Measurements from ENCODE around the gene MDM1. TPM values are rescaled to one million over a fixed set of nuclear protein-coding genes. Genes with fewer than 3 reads are reported as not detected.
A peak's percentile ranks its signal among the peaks of the same experiment; 100 is the strongest.

MDM1 gene
- total and polyA plus RNA-seq, 2 of the 13 experiments (the other 11 are each of a cell fraction or from before 2014, with no cell fraction given), result 4.6 to 15.2 TPM

DNA sequence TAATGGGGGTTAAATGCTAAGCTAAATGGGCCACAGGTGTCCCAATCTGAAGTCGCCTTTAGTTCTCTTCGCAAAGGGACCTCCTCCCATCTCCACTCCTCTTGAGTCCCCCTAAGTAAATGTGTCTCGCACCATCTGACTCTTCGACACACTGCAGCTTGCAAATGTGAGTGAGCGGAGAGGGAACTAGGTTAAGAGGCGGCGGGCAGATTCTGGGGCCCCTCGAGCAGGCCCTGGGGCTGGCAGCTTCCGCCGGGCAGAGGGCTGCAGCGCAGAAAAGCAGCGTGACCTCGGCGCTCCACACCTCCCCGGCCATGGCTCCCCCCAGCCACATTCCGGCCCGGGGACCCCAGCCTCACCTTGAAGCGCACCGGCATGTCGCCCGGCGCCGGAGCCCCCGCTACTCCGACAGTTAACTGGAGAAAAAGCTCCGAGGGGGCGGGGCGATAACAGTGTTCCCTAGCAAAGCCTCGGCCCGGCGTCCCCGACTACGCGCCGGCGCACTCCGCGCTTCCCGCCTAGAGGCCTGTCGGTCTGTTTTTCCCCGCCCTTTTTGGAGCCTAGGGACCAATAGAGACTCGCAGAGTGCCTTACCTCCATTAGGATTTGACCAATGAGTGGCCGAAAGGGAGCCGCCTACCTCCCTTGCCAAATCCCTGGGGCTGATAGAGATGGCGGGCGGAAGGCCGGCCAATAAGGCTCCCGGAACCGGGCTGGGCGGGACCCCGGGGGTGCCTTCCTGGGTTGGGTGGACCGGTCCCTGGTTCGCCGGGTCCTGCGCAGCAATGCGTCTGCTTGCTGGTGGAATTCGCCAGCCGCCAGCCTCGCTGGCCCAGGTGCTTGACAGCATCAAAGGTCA lies at the start of gene MDM1 (continued):
- TF ChIP-seq, protein P1, sequence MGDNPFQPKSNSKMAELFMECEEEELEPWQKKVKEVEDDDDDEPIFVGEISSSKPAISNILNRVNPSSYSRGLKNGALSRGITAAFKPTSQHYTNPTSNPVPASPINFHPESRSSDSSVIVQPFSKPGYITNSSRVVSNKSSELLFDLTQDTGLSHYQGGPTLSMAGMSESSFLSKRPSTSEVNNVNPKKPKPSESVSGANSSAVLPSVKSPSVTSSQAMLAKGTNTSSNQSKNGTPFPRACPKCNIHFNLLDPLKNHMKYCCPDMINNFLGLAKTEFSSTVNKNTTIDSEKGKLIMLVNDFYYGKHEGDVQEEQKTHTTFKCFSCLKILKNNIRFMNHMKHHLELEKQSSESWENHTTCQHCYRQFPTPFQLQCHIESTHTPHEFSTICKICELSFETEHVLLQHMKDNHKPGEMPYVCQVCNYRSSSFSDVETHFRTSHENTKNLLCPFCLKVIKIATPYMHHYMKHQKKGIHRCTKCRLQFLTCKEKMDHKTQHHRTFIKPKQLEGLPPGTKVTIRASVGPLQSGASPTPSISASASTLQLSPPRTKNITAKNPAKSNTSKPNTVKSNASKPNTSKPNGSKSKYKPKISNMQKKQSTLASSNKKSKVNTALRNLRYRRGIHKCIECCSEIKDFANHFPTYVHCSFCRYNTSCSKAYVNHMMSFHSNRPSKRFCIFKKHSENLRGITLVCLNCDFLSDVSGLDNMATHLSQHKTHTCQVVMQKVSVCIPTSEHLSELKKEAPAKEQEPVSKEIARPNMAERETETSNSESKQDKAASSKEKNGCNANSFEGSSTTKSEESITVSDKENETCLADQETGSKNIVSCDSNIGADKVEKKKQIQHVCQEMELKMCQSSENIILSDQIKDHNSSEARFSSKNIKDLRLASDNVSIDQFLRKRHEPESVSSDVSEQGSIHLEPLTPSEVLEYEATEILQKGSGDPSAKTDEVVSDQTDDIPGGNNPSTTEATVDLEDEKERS (CRISPR knock-in tag; IDR thresholded peaks at IDR 0.05), result peak; percentile 69; the same call in 1 of the 2 replicates
- no peak for TF ChIP-seq NR3C1 (CRISPR knock-in tag; IDR thresholded peaks at IDR 0.05)
- TF ChIP-seq ELF4 (CRISPR knock-in tag; IDR thresholded peaks at IDR 0.05; ENCODE audit: borderline replicate concordance), result 0 out of 2 replicates have a peak, but pooled peaks have one; percentile 29
- peak; percentile 93 for TF ChIP-seq NFYC (CRISPR knock-in tag; IDR thresholded peaks at IDR 0.05)
- TF ChIP-seq, protein P2, sequence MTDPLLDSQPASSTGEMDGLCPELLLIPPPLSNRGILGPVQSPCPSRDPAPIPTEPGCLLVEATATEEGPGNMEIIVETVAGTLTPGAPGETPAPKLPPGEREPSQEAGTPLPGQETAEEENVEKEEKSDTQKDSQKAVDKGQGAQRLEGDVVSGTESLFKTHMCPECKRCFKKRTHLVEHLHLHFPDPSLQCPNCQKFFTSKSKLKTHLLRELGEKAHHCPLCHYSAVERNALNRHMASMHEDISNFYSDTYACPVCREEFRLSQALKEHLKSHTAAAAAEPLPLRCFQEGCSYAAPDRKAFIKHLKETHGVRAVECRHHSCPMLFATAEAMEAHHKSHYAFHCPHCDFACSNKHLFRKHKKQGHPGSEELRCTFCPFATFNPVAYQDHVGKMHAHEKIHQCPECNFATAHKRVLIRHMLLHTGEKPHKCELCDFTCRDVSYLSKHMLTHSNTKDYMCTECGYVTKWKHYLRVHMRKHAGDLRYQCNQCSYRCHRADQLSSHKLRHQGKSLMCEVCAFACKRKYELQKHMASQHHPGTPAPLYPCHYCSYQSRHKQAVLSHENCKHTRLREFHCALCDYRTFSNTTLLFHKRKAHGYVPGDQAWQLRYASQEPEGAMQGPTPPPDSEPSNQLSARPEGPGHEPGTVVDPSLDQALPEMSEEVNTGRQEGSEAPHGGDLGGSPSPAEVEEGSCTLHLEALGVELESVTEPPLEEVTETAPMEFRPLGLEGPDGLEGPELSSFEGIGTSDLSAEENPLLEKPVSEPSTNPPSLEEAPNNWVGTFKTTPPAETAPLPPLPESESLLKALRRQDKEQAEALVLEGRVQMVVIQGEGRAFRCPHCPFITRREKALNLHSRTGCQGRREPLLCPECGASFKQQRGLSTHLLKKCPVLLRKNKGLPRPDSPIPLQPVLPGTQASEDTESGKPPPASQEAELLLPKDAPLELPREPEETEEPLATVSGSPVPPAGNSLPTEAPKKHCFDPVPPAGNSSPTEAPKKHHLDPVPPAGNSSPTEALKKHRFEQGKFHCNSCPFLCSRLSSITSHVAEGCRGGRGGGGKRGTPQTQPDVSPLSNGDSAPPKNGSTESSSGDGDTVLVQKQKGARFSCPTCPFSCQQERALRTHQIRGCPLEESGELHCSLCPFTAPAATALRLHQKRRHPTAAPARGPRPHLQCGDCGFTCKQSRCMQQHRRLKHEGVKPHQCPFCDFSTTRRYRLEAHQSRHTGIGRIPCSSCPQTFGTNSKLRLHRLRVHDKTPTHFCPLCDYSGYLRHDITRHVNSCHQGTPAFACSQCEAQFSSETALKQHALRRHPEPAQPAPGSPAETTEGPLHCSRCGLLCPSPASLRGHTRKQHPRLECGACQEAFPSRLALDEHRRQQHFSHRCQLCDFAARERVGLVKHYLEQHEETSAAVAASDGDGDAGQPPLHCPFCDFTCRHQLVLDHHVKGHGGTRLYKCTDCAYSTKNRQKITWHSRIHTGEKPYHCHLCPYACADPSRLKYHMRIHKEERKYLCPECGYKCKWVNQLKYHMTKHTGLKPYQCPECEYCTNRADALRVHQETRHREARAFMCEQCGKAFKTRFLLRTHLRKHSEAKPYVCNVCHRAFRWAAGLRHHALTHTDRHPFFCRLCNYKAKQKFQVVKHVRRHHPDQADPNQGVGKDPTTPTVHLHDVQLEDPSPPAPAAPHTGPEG (CRISPR knock-in tag; IDR thresholded peaks at IDR 0.05), result no peak
- TF ChIP-seq KLF13 (CRISPR knock-in tag; IDR thresholded peaks at IDR 0.05), result no peak
- TF ChIP-seq NRL (CRISPR knock-in tag; IDR thresholded peaks at IDR 0.05; ENCODE audit: borderline replicate concordance), result no peak
- no peak for TF ChIP-seq GLI4 (CRISPR knock-in tag; IDR thresholded peaks at IDR 0.05; ENCODE audit: borderline replicate concordance)
- TF ChIP-seq SRY (CRISPR knock-in tag; IDR thresholded peaks at IDR 0.05), result no peak
- TF ChIP-seq ZNF567 (CRISPR knock-in tag; IDR thresholded peaks at IDR 0.05; ENCODE audit: borderline replicate concordance), result no peak
- peak; percentile 72 for TF ChIP-seq PHF8 (CRISPR knock-in tag; IDR thresholded peaks at IDR 0.05)
- peak; percentile 60; the same call in 1 of the 2 replicates for TF ChIP-seq ZFY (CRISPR knock-in tag; IDR thresholded peaks at IDR 0.05)
- no peak for TF ChIP-seq ONECUT2 (CRISPR knock-in tag; IDR thresholded peaks at IDR 0.05)
- TF ChIP-seq, protein P3, sequence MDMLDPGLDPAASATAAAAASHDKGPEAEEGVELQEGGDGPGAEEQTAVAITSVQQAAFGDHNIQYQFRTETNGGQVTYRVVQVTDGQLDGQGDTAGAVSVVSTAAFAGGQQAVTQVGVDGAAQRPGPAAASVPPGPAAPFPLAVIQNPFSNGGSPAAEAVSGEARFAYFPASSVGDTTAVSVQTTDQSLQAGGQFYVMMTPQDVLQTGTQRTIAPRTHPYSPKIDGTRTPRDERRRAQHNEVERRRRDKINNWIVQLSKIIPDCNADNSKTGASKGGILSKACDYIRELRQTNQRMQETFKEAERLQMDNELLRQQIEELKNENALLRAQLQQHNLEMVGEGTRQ (IDR thresholded peaks at IDR 0.05; ENCODE audit: low read depth, low read length), result no peak
- TF ChIP-seq, protein P3 (CRISPR knock-in tag; IDR thresholded peaks at IDR 0.05; ENCODE audit: borderline replicate concordance), result no peak
- TF ChIP-seq ZNF552 (CRISPR knock-in tag; IDR thresholded peaks at IDR 0.05; ENCODE audit: borderline replicate concordance), result no peak
- TF ChIP-seq ZNF782 (CRISPR knock-in tag; IDR thresholded peaks at IDR 0.05; ENCODE audit: borderline replicate concordance), result no peak
- TF ChIP-seq RCOR2 (CRISPR knock-in tag; IDR thresholded peaks at IDR 0.05), result no peak
